ENCODE results near the gene MYO10.

MYO10 gene

DNA sequence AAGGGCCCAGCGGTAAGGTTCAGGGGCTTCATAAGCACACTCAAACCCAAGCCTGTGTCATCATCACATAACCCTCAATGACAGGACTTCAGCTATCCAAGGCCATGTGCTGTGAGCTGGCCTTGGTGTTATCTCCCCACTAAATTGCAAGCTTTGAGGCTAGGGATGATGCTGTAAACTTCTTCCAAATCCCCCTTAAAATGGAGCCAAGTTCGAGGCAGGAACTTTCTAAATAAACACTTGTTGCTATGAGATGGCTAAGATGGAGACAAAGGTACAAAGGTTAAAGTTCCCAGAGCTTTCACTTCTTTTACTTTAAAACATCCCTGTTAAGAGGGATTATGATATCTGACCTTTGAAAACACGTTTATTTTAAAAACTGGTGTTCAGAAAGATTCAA, 123.6 kb downstream of the MYO10 start:
- no peak for DNase-seq (ENCODE audit: low spot score)

DNA sequence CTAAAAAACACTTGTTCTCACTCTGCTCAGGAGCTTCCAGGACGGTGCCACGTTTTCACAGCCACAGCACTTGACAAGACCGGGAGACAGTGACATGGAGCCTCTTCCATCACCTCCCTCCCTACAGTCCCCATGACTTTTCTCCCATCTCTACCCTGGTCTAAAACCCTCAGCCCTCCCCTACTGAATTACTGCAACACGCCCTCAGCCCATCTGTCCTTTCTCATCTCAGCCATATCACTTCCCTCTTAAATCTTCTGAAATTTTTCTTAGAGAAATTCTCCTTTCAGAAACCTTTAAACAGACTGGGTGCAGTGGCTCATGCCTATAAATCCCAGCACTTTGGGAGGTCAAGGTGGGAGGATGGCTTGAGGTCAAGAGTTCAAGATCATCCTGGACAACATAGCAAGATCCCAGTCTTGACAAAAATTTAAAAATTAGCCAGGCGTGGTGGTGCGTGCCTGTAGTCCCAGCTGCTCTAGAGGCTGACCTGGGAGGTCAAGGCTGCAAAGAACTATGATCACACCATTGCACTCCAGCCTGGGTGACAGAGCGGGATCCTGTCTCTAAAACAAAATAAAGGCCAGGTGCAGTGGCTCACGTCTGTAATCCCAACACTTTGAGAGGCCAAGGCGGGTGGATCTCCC, 125.8 kb downstream of the MYO10 start:
- DNase-seq (ENCODE audit: low spot score): no peak

DNA sequence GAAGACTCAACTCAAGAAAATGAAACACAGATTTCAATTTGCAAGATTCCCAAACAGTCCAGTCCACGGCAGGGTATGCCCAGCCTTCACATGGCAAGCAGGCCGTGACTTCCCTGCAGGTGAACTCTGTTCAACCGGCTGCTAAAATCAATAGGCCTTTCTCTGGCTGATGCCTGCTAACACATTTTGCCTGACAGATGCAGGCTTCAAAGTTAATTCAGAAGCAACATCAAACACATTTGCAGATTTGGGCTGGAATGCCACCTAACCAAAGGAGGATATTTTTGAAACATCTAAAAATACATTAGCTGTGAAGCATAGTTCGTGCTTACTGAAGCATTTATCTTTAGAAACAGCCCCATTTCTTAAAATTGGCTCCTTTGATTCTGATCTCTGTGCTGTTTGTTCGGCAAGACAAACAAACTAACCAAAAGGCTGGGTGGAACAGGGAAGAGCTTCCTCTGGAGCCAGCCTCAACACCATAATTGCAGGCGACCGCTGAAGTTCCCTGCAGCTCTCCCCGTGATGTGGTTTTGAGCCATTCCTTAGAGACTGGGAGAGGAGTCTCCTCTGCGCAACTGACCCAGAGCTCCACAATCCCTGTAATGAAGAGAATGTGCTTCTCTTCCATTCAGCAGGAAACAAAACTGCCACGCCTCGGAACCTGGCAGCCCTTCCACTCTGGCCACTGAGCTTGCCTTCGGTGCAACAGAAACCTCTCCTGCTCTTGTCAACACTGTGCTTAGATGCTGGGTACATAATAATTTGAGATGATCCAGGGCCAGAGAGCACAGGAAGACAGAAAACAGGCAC, 126.5 kb downstream of the MYO10 start:
- no peak for DNase-seq (ENCODE audit: low spot score)

DNA sequence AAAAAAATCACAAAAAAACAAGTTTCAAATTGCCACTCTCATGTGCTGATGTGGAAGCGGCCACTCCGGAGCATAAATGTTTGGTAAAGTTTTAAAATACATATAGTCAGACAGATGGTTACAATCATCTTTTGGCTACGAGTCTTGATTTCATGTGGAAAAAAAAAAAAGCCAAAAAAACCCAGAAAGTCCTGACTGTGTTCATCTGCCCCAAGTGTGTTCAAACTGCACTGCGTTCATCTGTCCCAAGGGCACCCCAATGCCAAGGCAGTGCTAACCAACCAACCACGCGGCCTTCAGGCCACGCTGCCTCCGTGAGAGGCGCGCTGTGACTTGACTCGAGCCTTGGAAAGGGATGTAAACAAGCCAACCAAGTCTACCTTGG, 127.1 kb downstream of the MYO10 start:
- no peak for DNase-seq (ENCODE audit: low spot score)

DNA sequence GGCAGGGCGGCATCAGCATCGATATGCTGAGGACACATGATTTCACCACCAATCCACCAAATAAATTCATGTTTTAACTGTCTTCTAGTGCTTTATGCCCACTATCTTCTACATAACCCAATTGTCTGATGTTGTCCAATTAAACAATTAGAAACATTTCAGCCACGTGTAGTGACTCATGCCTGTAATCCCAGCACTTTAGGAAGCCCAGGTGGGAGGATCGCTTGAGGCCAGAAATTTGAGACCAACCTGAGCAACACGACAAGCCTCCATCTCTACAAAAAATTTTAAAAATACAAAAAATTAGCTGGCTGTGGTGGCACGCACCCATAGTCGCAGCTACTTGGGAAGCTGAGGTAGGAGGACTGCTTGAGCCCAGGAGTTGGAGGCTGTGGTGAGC, 128.1 kb downstream of the MYO10 start:
- no peak for DNase-seq (ENCODE audit: low spot score)

DNA sequence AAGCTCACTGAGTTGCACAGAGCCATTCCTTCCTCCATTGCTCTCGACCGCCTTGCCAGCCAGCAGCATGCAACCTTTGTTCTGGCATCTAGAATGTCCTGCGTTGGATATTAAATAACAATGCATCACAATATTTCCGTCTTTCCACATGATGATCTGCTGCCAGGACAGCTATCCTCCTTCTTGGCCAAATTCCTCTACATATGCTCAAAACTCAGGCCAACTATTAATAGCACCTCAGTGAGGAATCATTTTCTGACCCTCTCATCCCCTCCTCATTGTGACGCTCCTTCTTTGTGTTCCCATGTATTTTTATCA, 128.6 kb downstream of the MYO10 start:
- DNase-seq (ENCODE audit: low spot score): no peak

DNA sequence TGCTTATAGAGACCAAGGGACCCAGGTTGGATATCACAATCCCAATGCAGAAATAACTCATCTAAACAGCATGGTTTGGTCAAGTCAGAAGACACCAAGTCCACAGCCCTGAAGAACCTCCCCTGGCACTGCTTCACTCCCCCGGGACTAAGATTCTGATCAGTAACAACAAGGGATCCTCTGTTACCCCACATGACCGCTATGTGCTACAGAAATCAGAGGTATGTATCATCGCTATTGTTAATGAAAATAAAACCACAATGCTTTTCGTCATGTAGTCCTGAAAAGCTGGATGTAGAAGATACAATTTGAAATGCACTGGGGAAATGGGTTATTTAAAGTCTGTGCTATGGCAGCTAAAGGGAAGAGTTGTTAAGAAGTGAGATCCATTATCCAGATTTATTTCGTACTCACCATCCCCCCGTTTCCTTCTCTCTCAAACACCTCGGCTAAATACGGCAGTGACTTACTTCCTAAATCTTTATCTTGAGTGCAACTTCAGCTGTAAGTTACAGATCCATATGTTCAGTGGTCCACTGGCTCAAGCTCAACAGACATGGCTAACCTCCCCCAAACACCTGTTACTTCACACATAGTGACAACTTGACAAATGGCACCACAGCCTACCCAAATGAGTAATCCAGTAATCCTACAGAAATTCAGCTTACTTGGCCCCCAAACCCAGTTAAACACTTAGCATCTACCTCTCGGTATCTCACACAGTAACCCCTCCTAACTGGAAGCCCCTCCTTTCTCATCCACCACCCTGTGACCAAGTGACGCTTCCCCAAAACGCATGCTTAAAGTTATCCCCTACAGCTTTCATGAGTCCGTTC, 129.2 kb downstream of the MYO10 start:
- DNase-seq (ENCODE audit: low spot score): no peak

DNA sequence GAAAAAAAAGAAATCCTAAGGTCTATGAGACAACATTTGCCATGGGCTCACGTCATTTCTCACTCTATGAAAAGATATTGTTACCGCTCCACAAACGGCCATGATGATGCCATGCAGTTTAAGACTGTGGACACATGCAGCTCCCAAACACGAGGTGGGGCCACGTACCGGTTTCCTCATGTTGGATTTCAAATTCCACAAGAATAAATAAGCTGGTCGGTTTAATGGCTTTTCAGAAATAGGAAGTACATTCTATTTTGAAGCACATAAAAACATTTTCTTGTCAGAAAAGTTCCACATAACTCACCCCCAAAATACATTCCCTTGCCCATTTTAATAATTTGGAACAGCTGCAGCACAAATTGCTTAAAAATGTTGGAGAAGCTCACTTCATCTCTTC, 130.6 kb downstream of the MYO10 start:
- no peak for DNase-seq (ENCODE audit: low spot score)

DNA sequence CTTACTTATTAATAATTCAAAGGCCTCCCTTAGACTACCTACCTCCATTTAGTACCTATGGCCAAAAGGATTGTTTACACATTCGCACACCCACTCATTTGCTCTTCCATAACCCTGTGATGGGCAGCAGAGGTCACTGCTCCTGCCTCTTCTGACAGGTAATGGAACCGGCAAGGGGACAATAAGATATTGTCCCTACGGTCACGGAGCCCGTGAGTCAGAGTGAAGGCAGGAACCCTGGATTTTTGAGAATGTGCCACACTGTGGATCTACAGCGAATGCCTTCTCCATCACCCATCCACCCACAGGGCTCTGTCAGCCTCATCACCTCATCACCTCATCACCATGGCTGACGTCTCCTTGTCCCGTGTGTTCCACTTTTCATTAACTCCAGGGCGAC, 132.3 kb downstream of the MYO10 start:
- DNase-seq (ENCODE audit: low spot score): no peak

DNA sequence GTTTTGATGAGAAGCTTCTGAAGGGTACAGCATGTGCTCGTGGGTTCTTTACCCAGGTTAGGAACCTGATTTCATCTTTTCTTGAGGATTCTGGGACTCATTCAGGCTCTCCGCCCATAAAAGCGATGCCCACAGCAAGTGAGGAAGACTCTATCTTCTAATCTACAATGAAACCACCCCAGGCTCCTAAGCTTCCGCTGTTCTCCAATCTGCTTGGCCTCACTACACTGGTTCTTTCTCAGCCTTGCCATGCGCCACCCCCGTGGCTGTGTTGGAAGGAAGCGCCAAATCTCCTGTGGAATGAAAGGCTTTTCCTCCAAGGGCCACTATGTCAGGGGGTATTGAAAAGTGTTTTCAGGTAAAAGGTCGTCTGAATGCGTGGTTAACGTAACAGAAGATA, 135.6 kb downstream of the MYO10 start:
- DNase-seq (ENCODE audit: low spot score): no peak

DNA sequence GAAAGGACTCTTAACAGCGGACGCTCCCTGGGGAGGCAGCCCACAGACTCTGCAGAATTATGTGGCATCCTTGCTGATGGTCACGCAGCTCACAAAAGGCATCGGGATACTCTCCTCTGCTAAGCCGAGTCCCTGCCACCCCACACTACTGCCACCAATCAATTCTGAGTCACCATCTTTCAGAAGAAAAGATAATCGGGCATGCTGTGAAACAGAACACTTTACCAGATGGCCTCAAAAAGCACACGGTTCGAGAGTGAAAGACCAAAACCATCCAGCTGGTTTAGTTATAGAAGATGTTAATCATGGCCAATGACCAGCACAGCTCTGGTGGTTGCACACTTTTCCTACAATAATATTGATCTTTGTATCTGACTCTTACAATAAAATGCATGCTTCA, 136.3 kb downstream of the MYO10 start:
- no peak for DNase-seq (ENCODE audit: low spot score)

DNA sequence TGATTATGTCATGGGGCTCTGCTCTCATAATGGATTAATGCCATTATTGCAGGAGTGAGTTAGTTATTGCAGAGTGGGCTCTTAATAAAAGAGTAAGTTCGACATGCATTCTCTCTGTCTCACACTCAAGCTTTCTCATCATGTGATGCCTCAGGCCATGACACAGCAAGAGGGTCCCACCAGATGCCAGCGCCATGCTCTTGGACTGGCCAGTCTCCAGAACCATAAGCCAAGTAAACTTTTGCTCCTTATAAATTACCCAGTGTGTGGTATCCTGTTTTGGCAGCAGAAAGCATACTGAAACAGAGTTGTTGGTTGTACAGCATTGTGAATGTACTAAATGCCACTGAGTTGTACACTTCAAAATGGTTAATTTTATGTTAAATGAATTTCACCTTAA, 138.1 kb downstream of the MYO10 start:
- no peak for DNase-seq (ENCODE audit: low spot score)

DNA sequence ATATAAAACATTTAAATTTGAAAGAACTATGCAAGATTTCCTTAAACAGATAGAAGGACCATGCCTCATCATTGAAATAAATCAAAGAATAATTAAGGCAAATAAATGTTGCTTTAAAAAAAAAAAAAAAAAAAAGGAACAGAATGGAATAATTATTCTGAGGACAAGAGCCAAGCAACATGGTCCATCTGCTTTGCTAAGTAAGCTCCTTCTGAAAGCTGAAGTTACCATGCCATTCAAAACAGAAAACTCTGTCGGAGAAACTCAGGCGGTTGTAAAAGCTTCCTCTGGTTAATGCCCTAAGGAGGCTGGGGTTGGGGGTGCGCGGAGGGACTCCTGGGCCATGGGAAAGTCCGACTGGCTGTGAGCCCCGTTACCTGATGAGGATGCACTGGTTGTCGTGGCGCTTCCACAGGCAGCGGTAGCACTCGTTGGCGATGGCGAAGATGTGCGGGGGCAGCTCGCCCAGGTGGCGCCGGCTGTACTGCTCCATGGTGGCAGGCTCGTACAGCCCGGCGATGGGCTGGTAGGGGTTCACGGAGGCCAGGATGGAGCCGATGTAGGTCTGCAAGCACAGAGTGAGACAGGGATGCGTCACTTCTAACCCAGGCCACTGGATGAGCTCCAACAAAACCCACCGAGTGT, 141.7 kb downstream of the MYO10 start:
- DNase-seq (ENCODE audit: low spot score): no peak

DNA sequence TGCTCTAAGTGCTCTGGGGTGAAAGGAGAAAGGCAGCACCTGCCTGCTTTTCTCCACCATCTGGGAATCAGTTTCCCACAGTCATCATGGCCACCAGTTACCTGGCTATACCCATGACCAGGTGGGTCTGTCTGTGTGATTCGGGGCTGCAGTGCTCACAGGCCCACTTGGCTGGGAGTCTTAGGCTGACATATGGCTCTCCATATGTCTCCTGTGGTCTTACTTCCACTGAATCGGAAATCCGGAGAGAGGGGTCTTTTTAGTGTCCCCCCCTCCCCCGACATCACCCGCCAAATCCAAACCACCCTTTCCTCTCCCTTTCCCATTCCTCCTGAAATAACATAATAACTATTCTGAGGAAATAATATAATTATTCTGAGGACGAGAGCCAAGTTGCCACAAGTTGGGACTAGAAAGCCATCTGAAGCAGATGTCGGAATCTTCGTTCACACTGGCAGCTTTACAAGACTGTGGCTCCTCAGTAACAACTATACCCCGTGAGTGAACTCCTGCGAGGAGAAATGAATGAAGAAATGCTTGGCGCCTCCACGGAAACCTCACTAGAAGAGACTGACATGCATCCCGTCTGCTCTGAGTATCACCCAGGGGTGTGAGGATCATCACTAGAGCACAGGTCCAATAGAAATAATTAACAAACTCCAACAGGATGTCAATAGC, 143.4 kb downstream of the MYO10 start:
- no peak for DNase-seq (ENCODE audit: low spot score)

DNA sequence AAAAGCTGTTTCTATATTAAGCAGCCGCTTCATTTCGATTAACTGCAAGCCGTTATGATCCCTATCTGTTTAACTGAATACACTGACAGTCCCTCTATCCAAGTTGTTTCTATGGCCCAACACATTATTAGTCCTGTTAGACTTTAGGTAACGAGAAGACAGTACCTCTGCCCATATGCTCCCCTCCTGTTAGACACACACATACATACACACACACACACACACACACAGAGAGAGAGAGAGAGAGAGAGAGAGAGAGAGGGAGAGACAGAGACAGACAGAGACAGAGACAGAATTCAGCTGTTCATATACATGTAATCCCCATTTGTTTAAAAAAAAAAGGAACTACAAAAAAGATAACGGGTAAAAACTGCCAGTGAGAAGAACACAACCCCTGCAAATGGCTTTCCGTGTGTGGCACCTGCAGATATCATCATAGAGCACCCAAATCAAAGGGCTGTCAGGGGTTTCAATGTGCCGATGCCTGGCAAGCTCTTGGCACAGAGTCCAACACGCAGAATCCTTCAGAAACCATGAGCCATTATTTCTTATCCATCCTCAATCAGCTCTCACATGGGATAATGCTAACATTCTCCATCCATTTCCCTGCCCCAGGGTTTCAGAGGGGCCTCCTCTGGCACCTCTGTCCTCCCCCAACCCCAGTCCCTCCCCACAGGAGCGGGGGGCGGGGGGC, 144.0 kb downstream of the MYO10 start:
- DNase-seq (ENCODE audit: low spot score): no peak

DNA sequence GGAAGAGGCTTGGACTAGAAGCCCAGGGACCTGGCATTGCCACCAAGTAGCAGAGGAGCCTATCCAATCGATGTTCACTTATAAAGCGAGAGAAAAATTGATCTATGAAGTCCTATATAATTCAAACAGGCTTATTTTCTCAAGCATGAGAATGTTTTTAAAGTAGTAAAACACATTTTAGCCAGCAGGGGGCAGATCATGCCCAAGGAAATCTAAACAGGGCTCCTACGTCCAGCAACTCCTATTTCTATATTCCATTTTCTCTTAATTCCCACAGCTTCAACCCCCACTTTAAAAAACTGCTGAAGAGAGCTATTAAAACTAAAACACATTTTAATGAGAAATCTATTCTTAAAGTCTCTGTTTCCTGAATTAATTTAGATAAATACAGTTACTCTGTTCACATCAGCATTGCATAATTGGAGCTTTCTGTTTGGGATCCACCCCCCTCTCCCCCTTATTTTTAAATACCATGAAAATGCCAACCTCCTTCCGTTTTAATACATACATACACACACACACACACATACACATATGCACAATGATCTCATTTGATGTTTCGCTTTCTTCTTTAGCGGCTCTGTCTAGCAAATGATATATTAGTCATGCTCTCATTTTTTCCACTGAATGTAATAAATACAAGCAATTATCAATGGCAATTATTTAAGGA, 144.9 kb downstream of the MYO10 start:
- peak; percentile 26 for DNase-seq (ENCODE audit: low spot score)

DNA sequence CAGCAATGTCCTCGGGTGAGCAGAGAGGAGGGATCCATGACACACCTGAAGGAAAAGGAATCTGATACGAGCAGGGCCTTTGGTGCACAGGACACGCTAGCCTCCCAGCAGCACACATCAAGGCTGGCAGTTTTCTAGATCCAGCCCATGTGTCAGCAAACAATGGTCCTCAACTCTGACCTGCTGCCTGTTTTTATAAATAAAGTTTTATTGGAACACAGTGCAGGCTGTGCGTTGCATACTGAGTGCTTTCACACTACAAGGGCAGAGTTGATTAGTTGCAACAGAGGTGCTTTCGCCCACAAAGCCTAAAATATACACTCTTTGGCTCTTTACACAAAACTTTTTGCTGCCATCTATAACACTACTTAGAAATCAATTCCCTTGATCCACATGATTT, 147.1 kb downstream of the MYO10 start:
- no peak for DNase-seq (ENCODE audit: low spot score)

DNA sequence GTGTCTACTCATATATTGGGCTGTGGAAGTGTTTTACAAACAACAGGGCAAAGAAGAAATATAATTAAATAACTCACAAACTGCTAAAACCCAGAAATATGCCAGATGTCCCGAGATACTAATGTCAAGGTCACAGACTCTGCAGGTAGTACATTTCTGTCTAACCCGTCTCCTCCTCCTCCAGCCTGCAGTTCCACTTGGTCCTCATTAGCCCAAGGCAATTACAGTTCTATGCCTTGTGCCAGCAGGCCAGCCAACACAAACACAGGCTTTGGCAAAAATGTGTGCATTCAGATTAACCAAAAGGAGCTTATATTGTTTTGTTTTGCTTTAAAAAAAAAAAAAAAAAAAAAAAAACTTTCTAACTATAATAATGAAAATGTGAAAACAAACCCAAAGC, 148.8 kb downstream of the MYO10 start:
- DNase-seq (ENCODE audit: low spot score): no peak

DNA sequence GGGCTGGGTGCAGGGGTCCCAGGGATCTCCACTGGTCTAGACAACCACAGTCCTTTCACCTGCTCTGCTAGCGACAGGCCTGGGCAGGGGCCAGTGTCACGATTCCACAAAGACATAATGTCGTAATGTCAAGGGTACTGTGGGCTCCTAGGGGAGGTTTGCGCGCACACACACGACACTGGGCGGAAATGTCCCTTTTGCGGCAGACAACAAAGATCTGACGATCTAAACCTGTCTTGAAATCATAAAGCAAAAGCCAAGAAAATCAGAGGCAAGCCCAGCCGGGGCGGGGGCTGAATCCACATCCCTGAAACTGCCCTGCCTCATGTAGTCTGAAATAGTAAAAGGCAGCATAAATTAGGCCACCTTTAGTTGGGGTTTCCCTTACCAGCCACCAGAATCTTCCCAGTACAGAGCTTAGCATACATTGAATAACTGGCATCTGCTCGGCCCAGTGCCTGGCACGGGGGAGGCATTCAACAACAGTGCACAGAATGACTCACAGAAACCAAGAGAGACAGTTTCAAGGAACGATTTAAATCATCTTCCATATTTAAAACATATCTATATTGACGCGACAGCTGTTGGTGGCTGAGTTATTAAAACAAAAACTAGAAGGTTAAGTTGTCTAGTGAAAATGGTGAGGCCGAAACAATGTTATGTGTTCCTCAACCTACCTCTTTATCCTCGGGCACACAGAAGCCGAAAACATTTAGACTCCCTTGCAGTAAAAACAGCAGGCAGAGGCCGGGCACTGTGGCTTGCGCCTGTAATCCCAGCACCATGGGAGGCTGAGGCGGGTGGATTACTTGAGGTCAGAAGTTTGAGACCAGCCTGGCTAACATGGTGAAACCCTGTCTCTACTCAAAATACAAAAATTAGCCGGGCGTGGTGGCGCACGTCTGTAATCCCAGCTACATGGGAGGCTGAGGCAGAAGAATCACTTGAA, 151.0 kb downstream of the MYO10 start:
- DNase-seq (ENCODE audit: low spot score): no peak

DNA sequence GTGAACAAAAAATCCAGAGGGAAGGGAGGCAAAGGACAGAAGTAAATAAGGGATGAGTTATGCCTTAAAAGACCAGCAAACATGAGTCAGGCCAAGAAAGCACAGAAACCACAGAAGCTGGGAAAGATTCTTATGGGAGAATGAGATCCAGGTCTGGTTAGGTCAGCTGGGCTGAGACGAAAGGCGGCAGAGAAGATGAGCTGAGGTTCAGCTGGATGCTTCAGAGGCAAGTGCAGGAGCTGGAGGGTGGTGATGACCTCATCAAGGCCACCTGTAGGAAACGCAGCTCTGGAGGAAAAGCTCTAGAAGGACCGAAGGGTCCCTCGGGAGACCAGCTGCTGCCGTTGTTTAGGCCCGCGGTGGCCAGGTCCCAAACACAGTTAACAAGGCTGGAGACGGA, 152.0 kb downstream of the MYO10 start:
- DNase-seq (ENCODE audit: low spot score): no peak

Data from CD4-positive, alpha-beta T cell treated with Interleukin-15 for 4 hours (primary cell).